NCI-H526 (cell line): Measurements from ENCODE around the gene MAP3K9.
A peak's percentile ranks its signal among the peaks of the same experiment; 100 is the strongest.
"Not testable (repeated sequence)": the region's sequence is repeated elsewhere in the genome, so short reads cannot be mapped to it uniquely, and the experiment has no call there.

Experiments used
- DNase-seq, 2 experiments: peaks; one replicate each; lab custom pipeline; 2025; lab: John Stamatoyannopoulos, UW

MAP3K9 gene

DNA sequence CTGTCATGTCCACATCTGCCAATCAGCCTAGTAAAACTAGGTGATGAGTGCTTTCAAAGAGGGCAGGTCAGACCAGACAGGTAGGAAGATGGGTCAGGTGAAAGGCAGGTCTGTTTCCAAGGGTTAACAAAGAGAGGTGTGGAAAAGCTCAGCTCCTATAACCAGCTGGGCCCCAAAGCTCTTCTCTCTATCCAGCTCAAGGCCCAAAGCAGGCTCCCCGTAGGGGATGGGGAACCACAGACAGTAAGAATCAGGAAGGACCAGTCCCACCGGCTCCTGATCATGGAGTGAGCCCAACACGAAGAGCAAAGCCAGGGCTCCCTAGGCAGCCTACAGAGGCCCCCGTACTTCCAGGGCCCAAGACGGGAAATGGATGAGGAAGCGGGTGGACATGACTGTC lies 84.4 kb downstream of the MAP3K9 start:
- no peak for DNase-seq

DNA sequence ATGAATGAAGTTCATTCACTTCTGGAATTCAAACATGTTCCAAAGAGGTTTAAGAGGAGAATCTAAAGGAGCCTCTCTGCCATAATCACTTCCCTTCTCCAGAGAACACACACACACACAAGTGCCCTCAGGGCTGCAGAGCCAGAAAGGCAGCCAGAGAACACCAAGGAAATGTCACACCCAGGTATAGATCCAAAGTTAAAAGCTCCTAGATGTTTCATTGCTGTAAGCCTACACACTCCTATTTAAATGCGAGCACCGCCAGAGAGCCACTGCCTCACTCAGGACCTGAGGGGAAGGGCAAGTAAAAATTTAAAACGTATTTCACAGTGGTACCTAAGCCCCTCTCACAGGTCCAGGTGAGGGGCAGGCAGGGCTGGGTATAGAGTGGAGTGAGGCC lies 85.2 kb downstream of the MAP3K9 start:
- DNase-seq, result no peak

DNA sequence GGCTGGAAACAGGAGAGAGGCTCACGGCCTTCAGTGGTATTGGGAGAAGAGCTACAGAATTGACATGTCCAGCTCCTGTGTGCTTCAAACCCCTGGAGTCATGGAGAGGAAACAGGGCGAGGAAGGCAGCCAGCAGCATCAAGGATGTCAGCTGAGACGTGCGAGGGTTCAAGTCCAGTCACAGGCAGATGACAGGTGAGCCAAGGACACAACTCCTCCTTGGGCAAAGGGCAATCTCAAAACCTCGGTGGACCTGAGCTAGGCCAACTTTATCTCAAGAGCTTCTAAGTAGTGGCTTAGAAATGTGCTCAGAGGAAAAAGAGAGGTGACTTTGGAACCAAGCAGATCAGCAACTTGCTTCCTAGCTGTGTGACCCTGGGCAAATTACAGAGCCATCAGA lies 86.0 kb downstream of the MAP3K9 start:
- DNase-seq, result no peak

DNA sequence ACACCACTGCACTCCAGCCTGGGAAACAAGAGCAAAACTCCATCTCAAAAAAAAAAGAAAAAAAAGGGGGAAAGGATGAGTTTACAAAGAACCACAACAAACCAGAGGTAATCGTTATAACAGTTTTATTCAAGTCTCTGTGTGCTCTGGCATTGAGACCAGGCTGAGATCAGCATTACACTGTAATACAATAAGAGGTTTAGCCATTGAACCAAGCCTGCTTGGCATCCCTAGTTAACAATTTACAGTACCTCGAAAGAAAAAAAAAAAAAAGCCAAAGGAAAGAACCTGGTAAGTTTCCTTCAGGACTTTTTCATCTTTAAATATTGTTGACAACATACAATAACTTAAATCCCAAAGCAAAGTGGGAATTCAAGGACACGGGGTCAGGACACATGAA lies 86.9 kb downstream of the MAP3K9 start:
- no peak for DNase-seq

DNA sequence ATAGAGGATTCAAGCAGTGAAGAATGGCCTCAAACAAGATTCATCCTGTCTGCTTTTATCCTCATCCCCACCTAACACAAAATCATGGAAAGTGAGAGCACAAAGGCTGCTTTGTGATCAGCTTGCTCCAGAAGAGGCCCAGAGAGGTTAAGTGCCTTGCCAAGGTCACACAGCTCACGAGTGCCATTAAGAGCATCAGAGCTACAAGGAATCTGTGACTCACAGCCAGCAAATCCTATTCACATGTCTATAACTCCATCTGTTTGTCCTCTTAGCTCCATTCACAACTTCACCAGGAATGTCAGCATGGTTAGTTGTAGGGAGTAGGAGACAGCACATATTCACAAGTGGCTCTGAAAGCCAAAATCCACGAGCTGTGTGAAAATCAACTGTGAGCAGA lies 87.8 kb downstream of the MAP3K9 start:
- no peak for DNase-seq

DNA sequence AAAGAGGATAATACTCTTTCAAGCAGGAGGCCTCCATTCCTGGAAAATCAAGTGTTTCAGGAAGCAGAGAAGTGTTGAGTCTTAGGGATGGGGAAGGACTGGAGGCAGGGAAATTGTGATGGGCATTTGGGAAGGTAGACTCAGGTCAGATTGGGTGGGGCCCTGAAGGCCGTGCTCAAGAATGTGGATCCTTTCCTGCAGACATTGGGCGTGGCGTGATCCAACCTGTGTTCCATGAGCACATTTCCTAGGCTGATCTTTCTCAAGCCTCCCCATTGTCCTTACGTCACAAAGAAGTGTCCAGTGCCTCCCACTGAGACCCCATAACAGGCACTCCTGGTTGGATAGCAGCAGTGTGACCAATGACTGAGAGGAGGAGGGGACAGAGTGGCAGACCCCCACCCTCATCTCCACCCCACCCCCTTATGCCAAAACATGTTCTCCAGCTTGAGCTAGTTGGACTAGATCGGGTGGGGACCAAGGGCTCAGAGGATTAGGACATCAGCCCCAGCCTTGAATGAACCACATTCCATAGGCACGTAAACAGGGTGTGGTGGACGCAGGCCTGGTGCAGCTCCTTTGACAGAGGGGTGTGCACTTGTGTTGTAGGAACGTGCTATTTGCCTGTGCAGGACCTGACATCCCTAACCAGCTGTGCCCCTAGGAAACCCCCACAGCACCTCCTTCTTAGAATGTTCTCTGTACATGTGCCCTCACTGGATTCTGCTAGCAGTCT lies 90.8 kb downstream of the MAP3K9 start:
- DNase-seq, result no peak

DNA sequence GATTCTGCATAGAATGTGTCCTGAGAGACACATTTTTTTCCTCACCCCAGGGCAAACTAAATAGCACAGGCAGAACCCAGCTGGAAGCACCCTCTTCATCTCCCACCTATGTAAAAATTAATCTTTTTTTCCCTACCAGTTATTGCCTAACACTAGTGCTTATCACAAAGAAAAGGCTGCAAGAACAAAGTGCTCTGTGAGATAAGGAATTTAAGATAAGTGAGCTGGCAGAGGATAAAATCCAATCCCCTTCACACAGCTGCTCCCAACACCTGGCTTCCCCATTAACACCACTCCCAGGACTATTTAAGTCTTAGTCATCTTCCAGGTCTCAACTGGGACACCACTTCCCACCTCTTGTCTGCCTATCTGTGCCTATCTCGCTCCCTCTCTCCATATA lies 92.4 kb downstream of the MAP3K9 start:
- DNase-seq, result no peak

DNA sequence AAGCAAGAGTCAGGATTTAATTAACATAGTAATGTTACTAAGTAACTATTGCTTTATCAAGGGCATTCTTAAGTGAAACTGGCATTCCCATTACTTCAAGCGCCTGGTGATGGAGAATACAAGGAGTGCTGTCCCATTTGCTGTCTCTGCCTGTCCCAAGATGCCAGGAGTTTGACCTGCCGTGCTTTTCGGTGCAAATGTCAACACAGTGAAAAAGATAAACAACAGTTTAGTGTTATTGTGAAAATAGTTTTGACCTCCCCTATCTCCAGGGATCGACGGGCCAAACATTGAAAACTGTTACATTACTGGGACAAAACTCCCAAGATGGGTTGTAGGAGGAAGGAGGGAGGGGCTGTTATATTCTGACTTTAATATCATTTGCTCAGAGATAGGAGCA lies 92.8 kb downstream of the MAP3K9 start:
- DNase-seq, result no peak

DNA sequence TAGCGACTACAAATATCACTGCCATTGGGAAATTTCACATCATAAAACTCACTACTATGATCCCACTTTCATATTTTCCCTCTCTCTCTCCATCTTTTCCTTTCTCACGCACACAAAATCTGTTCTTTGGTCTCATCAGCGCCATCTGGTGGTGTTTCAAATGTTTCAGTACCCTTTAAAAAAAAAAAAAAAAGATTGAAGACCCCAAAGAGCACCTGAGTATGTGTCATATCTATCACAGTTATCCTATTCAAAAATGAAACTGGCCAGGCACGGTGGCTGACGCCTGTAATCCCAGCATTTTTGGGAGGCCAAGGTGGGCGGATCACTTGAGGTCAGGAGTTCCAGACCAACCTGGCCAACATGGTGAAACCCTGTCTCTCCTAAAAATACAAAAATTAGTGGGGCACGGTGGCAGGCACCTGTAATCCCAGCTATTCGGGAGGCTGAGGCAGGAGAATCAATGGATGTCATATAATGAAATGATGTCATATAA lies 95.2 kb downstream of the MAP3K9 start:
- peak; percentile 42 to 69 for DNase-seq

DNA sequence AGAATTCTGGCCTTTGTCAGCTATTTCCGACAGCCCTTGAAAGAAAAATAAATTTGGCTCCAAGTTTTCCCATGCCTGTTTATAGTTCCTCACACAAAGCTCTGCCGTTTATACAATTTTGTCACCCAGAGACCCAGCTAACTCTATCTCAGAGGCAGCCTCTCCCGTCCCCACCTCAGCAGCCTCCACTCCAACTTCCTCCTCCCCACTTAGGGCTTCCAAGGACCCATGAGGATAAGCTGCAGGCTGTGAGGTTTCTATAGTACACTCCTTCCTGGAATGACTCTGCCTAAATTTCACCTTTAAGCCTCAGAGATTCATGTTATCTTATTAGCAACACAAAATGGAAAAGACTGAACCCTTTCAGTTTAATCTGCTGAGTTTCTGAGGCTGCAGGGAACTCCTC lies 95.8 kb downstream of the MAP3K9 start:
- no peak for DNase-seq

DNA sequence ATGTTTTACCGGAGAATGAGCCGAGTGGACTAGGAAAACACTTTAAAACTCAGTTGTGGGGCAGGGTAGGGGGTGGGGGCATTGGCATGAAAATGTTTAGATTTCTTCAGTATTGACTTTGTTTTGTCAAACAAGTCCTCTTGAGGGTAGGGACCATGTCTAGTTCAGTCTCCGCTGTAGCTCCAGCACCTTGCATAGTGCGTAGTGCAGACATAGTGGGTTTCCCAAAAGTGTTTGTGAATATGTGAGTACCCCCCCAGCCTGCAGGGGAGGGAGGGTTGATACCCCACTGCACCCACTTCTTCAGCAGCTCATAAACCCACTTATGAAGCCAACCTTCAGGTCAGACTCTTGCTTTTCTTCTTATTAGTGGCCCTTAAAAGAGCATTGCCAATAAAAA lies 96.2 kb downstream of the MAP3K9 start:
- no peak for DNase-seq

DNA sequence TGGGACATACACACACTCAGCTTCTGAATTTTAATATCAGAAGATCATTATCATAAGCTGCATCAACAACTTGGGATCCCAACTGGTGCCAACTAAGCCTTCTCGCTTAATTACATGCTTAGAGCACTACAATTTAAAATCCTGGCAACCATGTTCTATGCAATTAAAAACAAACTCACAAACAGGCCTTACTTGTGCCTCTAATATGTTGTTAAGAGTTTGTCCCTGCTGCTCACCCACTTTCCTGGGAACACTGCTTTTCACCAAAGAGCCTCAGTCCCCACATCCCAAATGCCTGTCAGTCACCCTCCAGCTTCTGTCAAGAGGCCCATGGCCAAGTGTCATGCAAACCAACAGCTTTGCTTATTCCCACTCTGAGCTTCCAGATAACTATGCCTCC lies 97.9 kb downstream of the MAP3K9 start:
- DNase-seq, result no peak

DNA sequence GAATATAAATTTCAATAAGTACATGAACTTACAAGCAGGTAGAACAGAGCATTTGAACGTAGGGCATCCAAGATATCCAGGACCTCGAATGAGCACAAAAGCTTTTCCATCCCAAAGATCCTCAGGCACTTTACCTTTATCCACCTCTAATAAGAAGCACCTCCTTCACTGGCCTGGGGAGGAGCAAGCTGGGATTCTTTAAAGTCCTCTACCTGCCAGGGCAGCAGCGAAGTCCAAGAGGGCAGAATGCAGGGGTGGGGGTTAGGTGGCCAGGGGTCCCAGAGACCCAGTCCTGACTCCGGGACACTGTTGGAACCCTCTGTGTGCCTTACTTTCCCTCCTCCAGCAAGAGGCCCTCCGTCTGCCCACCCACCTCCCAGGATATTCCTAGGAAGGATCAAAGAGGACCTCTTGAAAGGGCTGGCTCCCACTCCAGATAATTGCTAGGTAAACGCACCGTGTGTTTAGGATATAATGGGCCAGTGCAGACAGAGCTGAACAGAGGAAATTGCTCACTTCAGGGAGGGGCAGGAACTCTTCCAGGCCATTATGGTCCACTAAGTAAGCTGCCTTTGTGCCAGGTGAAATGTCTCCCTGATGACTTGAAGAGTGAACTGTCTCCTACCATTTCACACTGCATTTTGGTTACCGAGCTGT lies 99.5 kb downstream of the MAP3K9 start:
- DNase-seq, result no peak

DNA sequence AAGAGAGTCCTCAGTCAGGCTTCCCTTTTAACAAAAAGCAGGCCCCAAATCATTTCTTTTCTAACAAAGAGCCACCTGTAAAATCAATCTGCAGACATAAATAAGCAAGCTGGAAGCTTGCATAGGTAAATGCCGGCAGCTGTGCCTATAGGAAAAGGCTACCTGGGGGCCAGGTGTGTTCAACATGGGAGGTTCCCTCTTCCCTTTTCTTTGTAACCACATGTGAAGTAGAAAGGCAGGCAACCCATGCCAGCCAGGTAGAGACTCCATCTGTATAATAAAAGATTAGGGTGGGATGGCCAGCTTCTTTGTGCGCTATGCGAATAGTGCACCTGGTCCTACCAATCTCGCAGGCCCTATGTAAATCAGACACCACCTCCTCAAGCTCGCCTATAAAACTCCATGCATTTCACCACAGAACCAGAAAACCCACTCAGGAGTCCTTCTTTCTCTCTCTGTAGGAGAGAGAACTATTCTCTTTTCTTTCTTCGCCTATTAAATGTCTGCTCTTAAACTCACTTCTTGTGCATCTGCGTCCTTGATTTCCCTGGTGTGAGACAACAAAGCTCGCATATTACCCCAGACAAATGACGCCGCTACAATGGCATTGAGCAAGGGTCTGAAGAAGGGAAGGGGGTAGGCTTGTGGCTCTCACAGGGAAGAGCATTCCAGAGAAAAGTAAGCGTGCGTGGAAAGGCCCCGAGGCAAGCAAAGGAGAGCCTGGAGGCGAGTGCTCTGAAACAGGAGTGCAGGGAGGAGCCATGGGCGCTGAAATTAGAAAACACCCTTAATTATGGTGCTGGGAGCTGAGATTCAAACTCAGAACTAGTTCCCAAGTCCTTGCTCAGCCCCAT lies 100.4 kb downstream of the MAP3K9 start:
- peak; percentile 34 to 41 for DNase-seq

DNA sequence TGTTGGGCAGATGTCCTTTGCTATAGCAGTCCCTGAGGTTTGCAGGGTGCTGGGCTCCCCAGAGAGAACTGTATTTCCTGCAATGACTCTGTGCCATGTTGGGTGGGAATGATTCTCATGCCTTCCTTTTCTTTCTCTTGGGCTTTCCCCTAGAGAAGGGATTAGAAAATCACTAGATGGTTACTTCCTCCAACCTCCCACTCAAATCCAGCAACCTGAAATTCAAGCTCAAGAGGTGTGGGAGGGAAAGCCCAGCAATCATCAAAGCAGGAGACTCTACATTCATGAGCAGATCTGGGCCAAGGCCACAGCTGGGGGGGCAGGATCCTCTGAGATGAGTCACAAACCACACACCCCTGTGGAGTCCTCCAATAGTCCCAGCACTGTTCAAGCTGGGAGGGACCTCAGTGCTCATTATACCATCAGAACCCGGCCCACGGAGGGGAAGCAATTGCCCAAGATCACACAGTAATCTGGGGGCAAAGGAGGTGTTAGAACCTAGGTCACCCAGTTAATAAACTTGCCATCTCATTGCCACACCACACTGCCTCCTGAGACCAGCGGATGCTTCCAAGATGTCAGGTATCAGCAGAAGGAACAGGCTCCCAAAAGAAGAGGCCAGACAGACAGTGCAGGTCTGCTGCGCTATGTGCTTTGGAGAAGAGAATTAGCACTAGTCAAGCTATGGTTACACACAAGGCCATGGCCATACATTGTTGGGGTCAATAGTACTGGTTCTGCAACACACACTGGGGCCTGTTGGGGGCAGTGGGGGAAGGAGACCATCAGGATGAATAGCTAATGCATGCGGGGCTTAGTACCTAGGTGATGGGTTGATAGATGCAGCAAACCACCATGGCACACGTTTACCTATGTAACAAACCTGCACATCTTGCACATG lies 101.9 kb downstream of the MAP3K9 start:
- no peak for DNase-seq

DNA sequence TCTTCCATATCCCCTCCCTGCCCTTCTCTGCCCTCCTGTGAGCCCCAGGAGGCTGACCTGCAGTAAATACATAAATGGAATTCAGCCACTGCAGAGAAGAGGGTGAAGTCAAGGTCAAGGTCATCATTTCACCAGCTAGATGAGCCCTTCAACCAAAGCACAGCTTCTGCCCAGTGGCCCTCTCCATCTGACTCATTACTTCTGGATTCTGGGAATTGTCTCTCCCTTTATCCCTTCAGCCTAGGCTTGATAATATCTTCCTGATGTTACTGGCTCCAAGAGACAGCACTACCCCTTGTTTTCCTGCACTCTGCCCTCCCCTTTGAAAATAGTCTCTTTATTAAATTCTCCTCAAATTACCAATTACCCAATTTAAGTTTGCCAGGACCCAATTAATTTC lies 103.1 kb downstream of the MAP3K9 start:
- no peak for DNase-seq

DNA sequence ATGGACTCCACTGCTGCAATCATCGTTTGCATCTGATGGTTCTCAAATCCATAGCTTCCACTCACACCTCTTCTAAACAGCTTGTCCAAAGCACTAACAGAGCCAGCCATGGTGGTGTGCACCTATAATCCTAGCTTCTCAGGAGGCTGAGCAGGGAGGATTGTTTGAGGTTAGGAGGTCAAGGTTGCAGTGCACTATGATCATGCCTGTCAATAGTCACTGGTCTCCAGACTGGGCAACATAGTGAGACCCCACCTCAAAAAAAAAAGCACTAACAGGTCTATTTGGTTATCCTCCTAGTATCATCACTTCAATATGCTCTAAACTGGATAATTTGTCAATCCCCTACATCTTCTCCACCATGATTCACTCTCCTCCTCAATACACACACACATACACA lies 104.4 kb downstream of the MAP3K9 start:
- DNase-seq, result no peak

DNA sequence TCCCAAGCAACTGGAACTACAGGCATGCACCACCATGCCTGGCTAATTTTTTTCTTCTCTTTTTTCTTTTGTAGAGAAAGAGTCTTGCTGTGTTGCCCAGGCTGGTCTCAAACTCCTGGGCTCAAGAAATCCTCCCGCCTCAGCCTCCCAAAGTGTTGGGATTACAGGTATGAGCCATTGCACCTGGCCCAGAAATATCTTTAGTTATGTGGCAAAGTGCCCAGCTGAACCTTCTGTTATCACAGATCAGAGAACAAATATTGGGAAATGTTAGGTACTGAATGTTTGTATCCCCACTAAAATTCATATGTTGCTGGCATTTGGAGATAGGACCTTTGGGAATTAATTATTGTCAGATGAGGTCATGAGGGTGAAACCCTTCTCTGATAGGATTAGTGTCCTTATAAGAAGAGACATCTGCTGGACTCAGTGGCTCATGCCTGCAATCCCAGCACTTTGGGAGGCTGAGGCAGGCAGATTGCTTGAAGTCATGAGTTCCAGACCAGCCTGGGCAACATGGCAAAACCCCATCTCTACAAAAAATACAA lies 105.6 kb downstream of the MAP3K9 start:
- DNase-seq, result not testable (repeated sequence)

DNA sequence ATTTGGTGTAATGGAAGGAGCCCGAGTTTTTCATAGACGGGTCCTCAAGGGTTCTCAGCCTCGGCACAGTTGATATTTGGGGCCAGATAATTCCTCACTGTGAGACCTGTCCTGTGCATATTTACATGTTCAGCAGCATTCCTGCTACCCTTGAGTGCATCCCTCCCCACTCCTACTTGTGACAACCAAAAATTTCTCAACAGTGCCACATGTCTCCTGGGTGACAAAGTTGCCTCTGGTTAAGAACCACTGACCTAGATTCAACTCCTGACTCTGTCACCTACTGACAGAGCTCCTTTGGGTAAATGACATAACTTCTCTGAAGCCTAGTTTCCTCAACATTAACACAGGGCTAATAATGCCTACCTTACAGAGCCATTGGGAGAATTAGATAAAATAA lies 107.2 kb downstream of the MAP3K9 start:
- DNase-seq, result no peak

DNA sequence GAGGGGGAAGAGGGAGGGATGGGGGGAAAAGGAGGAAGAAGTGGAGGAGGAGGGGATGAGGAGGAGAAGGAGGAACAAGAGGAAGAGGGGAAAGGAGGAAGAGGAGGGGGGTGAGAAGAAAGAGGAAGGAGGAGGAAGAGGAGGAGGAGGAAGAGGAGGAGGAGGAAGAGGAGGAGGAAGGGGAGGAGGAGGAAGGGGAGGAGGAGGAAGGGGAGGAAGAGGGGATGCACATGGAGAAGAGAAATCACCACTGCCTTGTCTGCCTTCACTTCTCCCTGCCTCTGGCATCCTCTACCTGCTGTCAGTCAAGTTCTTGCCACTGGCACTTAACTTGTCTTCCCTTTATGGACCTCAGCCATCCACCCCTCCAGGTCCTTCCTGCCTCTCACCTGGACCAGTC lies 107.7 kb downstream of the MAP3K9 start:
- no peak for DNase-seq

DNA sequence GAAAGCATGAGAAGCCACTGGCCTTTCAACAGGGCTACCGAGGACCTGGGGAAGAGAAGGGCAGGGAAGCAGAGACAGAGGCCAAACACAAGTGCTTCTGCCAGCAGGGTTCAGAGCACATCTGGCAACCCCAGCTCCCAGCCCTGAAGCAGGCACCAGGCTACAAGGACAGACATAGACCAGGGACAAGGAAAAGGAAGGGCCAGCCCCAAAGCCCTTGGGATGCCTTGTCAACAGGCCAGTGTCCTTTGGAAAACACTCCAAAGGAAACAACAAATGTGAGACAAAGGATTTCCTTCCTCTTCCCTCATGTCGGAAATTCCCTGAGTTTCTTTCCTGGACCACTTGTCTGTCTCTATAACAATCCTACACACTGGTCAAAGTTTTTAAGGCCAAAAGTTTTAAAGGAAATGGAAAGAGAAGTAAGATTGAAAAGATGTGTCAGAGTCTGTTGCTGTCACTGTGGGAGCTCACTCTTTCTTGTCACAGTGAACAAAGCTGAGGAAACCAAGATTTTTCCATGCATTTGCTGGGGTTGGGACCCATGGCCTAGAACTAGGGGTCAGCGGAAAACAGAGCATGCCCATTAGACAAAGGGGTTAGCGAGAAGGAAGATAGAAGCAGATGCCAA lies 108.2 kb downstream of the MAP3K9 start:
- DNase-seq, result no peak
